SK-N-MC (cell line): Measurements from ENCODE around the gene FHOD3.

ENCODE experiments used
- EZH2 ChIP-seq: fragments of 200-600 bp; sonication (generic); IDR thresholded peaks from one replicate; pipeline ENCODE4 v1.6.1; 2017; ENCODE audit warnings: antibody characterized with exemption
- FOXP2 ChIP-seq: optimal IDR thresholded peaks from 2 replicates; pipeline ENCODE3; 2011; ENCODE audit warnings: mild to moderate bottlenecking, moderate library complexity; ENCODE audit not compliant: insufficient read depth; ENCODE audit errors: extremely low read length, control extremely low read depth
- POLR2AphosphoS5 ChIP-seq: IDR thresholded peaks from 2 replicates; pipeline ENCODE4 v1.6.1; 2012; ENCODE audit warnings: mild to moderate bottlenecking, low read depth, low read length, borderline replicate concordance

GRCh38 chr18:36595046-36595817, 297.7 kb downstream of the FHOD3 start:
- TF ChIP-seq EZH2 (no peak), POLR2AphosphoS5 (no peak), FOXP2 (no peak)
